ENCODE measurements around the gene FAM222A.

- TF ChIP-seq CTCF (IDR thresholded peaks at IDR 0.05) (peak in 1 of 3 donors; percentile 14), POLR2A (IDR thresholded peaks at IDR 0.05) (no peak)
Observed at GRCh38 chr12:109713187-109714070, at the start of gene FAM222A.

Measured in lower leg skin (tissue), 3 donors.